ENCODE data around the gene ZNF584.
"Not testable (repeated sequence)": the region's sequence is repeated elsewhere in the genome, so short reads cannot be mapped to it uniquely, and the experiment has no call there.

ZNF584 gene

DNA sequence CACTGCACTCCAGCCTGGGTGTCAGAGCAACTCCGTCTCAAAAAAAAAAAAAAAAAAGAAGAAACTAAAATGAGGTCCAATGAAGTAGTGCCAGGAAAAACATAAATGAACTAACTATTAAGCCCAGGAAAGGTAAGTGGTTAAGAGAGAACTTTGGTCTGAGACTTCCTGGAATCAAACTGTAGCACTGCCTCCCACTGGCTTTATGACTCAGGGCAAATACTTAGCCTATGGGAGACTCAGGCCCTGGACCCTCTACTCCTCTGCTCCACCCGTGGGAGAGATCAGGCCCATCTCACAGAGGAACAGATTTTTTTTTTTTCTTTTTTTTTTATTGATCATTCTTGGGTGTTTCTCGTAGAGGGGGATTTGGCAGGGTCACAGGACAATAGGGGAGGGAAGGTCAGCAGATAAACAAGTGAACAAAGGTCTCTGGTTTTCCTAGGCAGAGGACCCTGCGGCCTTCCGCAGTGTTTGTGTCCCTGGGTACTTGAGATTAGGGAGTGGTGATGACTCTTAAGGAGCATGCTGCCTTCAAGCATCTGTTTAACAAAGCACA lies 4.5 kb upstream of the ZNF584 start:
- not testable (repeated sequence) for DNase-seq (ENCODE audit: low spot score)

DNA sequence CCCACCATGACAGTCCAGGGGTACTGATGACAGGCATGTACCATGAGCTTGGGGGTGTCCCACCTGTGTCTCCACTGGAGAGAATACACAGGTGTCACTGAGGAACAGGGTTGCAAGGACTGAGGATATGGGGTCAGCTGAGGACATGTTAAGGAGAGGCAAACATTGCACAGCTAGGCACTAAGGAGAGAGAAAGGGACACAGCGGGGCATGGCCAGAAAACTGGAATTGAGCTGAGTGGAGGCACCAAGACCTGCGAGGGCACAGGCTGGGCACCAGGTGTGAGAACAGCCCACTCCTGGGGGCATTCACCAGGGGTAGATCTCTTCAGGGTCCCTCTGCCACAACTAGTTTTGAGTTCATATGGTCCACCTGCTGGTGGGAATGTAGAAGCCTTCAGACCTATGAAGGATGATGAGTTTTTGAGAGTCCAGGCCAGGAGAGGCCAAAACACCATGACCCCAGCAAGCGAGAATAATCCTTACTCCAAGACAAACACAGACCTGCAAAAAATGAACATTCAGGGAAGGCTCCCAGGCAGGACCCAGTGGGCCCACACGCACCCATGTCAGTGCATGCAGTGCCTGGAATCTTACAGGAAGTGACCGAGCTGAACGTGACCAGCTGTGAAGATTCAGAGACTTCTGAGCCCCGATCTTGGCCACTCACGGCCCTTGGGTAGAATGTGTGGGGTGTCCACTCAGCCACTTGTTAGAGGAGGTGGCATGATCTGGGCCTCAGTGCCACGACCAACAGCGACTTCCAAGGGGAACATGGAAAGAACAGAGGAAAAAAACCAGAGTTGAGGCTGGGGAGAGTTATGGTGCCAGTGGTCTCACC lies 1.4 kb upstream of the ZNF584 start:
- DNase-seq (ENCODE audit: low spot score) = no peak

DNA sequence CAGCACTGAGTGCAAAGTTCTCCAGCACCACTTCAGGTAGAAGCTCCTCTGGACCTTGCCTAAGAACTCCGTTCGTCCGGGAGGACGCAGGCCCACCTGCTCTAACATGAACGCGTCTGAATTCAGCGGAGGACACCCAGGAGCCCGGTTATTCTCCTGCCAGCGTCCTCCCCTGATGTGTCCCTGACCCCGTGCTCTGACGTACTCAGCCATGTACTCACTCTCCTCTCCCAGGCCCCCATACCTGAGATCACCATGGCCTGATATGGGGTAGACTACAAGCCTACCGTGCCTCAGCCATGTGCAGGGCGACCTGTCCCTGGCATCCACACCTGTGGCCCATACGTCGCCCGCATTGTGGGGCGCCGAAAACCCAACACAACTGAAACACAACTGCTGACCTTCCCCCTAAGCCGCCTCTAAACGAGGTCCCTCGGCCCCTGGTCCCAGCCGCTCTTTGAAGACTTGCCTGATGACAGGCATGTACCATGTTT lies 744 bp upstream of the ZNF584 start:
- no peak for DNase-seq (ENCODE audit: low spot score)

DNA sequence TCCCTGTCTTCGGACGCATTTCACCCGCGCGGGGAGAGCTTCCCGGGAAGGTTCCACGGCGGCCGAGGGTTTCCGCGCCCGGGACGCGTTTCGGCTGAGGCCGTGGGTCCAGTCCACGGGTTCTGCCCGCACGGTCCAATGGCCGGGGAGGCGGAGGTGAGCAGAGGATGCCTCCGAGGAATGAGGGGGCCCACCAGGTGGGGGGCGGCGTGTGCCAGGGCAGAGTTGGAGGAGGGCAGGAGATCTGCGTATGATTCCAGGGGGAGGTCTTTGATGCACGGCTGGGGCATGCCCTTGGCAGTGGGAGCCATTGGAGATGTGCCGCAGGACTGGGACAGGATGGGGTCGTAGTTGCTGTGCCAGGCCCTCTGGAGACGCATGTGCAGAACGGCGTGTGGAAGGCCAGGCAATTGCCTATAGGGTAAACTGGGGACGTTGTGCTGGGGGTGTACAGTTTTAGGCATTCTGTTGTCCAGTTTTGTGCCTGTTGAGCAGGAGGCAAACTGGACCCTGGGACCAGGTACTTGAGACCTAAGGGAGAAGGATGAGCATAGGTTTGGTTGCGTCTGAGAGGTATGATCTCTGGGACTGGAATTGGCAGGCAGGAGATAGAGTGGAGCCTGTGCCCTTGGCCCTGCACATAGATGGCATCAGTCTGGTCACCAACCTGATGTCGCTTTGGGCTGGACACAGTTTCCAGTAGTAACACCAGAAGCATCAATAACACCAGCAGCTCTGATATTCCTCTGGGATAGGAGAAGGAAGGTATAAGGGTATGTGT lies 751 bp downstream of the ZNF584 start:
- DNase-seq (ENCODE audit: low spot score) = peak; percentile 50

DNA sequence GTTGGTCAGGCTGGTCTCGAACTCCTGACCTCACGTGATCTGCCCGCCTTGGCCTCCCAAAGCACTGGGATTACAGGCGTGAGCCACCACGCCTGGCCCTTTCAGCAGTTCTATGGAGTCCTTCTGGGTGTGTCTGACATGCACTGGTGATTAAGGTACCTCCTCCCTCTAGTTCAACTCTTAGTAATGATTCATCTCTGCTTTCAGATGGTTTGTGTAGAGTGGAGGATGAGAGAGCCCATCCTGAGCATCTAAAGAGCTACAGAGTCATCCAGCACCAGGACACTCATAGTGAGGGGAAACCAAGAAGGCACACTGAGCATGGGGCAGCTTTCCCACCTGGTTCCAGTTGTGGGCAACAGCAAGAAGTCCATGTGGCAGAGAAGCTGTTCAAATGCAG lies 8.2 kb downstream of the ZNF584 start:
- DNase-seq (ENCODE audit: low spot score) = no peak

DNA sequence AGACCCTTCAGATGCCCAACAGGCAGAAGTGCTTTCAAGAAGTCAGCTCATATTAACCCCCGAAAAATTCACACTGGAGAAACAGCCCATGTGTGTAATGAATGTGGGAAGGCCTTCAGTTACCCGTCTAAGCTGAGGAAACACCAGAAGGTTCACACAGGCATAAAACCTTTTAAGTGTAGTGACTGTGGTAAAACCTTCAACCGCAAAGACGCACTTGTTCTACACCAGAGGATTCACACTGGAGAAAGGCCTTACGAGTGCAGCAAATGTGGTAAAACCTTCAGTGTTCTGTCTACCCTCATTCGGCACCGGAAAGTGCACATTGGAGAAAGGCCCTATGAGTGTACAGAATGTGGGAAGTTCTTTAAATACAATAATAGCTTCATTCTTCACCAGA lies 8.6 kb downstream of the ZNF584 start:
- DNase-seq (ENCODE audit: low spot score) = no peak

DNA sequence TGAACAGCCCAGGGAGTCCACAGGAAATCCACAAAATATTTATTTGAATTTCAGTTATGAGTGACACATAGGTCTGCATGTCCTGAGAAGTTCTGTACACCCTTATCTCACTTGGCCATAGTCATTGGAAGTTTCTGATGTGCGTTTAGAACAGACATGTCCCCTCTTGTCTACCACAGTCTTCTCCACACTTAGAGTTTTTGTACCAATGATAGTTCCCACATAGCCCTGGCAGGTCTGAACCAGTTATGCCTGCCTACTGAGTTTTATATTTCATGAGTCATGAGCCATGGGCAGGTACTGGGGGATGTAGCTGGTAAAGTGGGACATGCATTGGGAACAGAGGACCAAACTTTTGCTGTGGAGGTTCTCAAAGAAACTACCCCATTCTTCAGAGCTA lies 20.2 kb downstream of the ZNF584 start:
- DNase-seq (ENCODE audit: low spot score) = no peak

DNA sequence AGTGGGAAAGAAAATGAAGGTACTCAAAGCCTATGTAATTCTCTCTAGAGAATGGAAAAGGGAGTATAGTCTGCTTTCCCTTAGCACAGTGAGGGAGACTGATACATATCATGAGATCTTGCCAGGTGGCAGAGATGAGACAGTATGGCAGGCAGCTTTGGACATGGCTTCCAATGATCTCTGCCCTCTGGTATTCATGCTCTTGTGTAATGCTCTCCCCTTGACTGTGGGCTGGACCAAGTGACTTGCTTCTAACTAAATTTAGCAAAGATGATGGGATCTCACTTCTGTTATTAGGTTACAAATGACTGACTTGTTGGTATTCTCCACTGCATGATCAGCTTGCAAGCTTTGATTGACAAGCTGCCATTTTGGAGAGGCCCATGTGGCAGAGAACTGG lies 21.3 kb downstream of the ZNF584 start:
- no peak for DNase-seq (ENCODE audit: low spot score)

DNA sequence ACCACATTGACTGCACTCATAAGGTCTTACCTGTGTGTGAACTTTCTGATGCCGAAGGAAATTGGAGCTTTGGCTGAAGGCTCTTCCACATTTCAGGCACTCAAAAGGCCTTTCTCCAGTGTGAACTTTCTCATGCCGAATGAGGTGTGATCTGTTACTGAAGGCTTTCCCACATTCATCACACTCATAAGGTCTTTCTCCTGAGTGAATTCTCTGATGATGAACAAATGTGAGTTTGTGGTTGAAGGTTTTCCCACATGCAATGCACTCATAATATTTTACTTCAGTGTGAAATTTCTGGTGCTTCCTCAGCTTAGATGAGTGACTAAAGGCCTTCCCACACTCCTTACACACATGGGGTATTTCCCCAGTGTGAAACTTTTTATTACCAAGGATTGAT lies 25.8 kb downstream of the ZNF584 start:
- DNase-seq (ENCODE audit: low spot score) = no peak

DNA sequence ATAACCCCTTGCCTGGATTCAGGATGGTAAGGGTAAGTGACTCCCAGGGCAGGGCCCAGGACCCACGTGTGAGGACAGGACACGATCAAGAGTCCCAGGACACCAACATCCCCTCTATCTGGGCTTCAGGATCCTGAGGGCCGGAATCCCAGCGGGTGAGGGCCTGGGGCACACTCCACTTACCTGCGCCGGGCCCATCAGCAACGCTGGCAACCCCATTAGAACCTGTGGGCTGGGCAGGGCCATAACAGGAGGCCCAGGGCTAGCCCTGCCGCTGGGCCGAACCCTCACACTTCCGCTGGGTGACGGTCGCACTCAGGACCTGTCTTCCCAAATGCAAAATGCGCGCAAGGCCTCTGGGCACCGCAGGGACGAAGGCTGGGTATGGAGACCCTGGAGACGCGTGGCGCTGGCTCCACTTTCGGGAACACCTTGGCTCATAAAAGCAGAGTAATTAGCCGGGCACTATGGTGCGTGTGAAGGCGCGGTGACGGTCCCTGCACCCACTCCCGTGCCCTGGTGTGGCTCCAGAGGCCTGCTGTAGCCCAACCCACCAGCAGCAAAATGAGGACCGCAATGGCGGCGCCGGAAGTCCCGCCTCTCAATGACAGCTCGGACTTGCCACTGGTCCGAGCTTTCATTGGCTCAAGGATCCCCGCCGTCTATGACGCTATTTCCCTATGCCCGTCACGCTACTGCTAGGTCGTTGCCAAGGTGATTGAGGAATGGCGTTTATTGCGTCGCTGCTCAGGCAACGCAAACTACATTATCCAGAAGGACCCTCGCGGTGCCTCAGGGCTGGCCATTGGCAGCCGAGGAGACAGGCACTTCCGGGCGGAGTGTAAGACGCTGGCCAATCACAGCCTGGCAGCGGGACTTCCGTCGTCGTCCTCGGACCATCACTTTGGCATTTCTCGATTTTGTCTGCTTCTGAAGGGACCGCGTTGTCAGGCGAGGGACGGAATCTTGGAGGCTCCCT lies 31.4 kb downstream of the ZNF584 start, which contains the start of gene ZNF132:
TSS of gene ZNF132 (minus strand) at position 578 of the 979 bp plus-strand sequence. CDS start at position 246, 332 bp downstream.
- no peak for DNase-seq (ENCODE audit: low spot score)

DNA sequence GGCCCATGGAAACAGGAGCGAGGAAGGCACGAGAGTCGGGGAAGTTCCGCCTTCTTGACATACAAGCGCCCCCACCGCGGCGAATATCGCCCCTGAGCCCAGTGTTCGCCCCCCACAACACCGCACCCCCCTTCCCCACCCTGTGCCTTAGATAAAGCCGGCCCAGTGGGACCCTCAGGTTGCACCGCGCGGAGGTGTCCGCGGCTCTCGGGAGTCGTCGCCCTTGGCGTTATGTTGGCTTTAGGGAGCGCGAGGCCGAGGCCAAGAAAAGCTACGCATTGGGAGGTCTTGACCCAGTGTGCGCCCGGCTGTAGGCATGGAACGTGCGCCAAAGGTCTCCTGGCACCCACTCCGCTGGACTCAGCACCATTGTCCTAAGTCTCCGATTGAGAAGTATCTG lies 32.1 kb downstream of the ZNF584 start:
- no peak for DNase-seq (ENCODE audit: low spot score)

DNA sequence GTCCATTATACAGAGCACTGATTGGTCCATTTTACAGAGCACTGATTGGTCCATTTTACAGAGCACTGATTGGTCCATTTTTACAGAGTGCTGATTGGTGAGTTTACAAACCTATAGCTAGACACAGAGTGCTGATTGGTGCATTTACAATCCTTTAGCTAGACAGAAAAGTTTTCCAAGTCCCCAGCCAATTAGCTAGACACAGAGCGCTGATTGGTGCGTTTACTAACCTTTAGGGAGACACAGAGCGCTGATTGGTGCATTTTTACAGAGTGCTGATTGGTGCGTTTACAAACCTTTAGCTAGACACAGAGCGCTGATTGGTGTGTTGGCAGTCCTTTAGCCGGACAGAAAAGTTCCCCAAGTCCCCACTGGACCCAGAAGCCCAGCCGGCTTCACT lies 34.5 kb downstream of the ZNF584 start:
- not testable (repeated sequence) for DNase-seq (ENCODE audit: low spot score)

DNA sequence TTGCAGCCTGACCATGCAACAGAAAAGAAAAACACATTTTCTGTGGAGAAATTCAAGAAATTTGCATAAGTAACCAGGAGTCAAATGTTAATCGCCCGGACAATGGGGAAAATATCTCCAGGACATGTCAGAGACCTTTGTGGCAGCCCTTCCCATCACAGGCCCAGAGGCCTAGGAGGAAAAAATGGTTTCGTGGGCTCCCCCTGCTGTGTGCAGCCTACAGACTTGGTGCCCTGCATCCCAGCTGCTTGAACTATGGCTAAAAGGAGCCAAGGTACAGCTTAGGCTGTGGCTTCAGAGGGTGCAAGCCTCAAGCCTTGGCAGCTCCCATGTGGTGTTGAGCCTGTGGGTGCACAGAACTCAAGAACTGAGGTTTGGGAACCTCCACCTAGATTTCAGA lies 40.4 kb downstream of the ZNF584 start:
- DNase-seq (ENCODE audit: low spot score) = not testable (repeated sequence)

DNA sequence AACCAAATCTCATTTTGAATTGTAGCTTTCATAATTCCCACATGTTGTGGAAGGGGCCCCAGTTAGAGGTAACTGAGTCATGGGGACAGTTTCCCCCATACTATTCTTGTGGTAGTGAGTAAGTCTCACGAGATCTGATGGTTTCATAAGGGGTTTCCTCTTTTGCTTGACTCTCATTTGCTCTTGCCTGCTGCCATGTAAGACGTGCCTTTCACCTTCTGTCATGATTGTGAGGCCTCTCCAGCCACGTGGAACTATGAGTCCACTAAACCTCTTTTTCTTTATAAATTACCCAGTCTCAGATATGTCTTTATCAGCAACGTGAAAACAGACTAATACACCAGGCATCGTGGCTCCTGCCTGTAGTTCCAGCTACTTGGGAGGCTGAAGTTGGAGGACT lies 41.5 kb downstream of the ZNF584 start:
- not testable (repeated sequence) for DNase-seq (ENCODE audit: low spot score)

DNA sequence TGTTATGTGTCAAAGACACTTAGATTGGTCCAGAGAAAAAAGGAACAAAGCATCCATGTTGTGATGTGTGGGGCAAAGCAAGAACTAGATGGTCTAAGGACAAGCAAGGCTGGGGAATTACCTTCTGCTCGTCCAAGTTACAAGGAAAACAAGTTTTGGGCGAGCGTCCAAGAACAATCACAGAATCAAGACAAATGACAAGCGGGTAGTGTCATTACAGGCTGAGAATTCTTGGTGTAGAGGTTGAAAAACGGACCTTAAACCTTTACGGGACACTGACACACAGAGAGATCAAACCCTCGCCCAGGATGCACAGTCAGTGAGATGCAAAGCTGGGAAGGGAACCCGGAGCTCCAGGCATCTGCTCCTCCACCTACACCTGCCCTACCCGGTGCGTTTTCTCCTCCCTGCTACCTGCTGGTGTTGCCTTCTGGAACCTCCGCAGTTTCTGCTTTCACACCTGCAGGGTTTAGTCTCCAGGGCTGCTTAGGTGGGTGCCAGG lies 42.5 kb downstream of the ZNF584 start:
- DNase-seq (ENCODE audit: low spot score) = no peak

DNA sequence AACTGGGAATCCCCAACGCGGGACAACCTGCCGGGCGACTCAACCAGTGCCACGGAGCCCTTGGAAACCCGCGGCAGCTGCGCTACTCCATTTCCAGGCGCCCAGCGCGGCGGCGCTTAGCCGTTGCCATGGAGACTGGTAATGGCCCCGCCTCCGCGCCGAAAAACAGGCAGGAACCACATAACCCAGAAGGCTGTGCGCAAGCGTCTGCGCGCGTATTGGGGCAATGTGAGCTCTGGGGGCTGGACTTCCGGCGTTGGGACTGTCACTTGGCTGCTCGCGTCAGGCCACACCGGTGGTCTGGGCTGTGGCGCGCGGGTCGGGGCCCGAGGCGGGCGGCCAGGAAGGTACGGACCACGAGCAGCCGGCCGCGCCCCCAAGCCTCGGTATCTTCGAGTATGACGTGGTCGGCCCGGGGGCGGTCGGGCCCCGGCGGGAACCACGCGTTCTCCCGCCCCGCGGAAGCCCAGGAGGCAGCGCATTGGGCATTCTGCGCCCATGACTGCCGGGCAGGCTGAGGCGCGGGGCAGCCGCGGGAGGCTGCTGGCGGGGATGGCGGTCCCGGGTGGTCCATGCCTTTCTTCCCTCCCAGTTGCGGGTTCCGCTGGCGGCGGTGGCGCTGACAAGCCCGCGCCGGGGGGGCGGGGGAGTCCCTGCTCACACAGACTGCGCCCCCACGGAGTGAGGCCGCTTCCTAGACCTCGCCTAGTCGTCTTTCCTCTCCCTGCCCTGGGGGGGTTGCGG lies 43.1 kb downstream of the ZNF584 start, which contains the start of gene ZNF324B:
TSS of gene ZNF324B (plus strand) at position 265 of the 744 bp plus-strand sequence. CDS start 2,080 bp downstream, outside the sequence.
- peak; percentile 96 for DNase-seq (ENCODE audit: low spot score)

DNA sequence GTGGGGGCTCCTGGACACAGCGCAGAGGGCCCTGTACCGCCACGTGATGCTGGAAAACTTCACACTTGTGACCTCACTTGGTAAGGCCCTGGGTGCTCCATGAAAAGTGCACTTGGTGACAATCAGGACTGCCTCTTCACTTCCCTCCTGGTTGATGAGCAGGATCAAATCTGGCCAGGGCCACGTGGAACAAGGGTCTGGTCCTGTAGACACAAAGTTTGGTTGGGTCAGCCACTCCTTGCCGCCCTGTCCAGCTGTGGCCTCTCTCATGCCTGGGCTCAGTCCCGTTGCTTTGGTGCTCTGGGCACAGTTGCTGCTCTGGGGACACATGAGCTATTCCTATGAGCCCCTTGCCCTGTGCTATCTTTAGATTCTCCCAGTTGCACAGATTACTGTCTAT lies 45.3 kb downstream of the ZNF584 start:
- no peak for DNase-seq (ENCODE audit: low spot score)

DNA sequence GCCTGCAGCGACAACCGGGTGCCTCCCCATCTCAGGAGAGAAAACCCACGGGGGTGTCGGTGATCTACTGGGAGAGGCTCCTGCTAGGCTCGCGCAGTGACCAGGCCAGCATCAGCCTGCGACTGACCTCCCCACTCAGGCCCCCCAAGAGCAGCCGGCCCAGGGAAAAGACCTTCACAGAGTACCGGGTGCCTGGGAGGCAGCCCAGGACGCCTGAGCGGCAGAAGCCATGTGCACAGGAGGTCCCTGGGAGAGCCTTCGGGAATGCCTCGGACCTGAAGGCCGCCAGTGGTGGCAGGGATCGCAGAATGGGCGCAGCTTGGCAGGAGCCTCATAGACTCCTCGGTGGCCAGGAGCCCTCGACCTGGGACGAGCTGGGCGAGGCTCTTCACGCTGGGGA lies 46.9 kb downstream of the ZNF584 start:
- DNase-seq (ENCODE audit: low spot score) = no peak

DNA sequence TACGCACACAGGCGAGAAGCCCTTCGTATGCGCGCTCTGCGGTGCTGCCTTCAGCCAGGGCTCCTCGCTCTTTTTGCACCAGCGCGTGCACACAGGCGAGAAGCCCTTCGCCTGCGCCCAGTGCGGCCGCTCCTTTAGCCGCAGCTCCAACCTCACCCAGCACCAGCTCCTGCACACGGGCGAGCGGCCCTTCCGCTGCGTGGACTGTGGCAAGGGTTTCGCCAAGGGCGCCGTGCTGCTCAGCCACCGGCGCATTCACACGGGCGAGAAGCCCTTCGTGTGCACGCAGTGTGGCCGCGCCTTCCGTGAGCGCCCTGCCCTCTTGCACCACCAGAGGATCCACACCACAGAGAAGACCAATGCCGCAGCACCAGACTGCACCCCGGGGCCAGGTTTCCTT lies 47.7 kb downstream of the ZNF584 start:
- no peak for DNase-seq (ENCODE audit: low spot score)

DNA sequence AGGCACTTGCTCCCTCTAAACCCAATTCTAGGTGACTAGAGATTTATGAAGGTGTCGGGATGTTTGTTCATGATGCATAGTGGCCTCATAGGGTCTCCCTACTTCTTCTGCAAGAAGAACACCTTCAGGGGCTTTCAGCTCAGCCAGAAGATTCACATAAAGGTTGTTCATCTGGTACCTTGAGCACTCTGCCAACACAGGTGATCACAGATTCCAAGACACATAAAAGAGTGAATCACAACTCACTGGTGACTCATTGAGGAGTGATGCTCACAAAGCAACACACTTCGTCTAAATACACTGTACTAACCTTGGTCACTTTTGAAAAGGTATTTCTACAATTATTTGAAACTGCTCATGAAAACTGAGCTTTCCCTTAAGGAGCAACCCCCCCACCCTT lies 51.6 kb downstream of the ZNF584 start:
- DNase-seq (ENCODE audit: low spot score) = no peak

Measured in LoVo (cell line).